ENCODE measurements around the gene CERK.

Gene CERK

DNA sequence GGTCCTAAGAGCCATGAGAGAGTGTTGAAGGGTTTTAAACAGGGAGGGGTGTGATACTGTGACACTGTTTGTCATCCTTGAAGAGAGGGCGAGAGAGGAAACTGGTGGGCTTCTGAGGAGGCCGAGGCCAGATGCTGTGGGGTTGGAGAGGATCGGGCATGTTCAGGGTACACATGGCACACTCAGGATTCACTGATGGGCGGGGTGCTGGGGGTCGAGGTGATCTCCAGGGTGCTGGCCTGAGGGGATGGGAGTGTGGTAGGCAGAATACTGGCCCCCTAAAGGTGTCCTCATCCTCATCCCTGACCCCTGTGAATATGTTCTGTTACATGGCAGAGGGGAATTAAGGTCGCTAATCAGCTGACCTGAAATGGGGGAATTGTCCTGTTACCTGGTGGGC lies 31.7 kb upstream of the CERK start:
- Histone ChIP-seq H3K36me3 (ENCODE audit: control insufficient read depth in 2 of 2, insufficient read depth in 1 of 2, low read length in 2 of 2) (peaks cover 0 to 9% of the 10 kb centered on the region in 2 experiments; a peak in 2 of 3 replicates), H3K4me1 (ENCODE audit: control insufficient read depth, insufficient read depth, low read length) (peaks cover 14% of the 10 kb centered on the region), H3K4me3 (ENCODE audit: low read depth, low read length) (no peak overlapping the region), H3K27ac (ENCODE audit: extremely low read depth, low read depth, low read length) (no peak overlapping the region), H3K9me3 (ENCODE audit: control insufficient read depth, insufficient read depth, low read depth, low read length) (no peaks in the 10 kb centered on the region)
- TF ChIP-seq, protein P1, sequence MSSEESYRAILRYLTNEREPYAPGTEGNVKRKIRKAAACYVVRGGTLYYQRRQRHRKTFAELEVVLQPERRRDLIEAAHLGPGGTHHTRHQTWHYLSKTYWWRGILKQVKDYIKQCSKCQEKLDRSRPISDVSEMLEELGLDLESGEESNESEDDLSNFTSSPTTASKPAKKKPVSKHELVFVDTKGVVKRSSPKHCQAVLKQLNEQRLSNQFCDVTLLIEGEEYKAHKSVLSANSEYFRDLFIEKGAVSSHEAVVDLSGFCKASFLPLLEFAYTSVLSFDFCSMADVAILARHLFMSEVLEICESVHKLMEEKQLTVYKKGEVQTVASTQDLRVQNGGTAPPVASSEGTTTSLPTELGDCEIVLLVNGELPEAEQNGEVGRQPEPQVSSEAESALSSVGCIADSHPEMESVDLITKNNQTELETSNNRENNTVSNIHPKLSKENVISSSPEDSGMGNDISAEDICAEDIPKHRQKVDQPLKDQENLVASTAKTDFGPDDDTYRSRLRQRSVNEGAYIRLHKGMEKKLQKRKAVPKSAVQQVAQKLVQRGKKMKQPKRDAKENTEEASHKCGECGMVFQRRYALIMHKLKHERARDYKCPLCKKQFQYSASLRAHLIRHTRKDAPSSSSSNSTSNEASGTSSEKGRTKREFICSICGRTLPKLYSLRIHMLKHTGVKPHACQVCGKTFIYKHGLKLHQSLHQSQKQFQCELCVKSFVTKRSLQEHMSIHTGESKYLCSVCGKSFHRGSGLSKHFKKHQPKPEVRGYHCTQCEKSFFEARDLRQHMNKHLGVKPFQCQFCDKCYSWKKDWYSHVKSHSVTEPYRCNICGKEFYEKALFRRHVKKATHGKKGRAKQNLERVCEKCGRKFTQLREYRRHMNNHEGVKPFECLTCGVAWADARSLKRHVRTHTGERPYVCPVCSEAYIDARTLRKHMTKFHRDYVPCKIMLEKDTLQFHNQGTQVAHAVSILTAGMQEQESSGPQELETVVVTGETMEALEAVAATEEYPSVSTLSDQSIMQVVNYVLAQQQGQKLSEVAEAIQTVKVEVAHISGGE (tag by site-specific recombination; conservative IDR thresholded peaks at IDR 0.05; ENCODE audit: low read depth) = no peak
- no peak for TF ChIP-seq ZNF202 (tag by site-specific recombination; IDR thresholded peaks at IDR 0.05; ENCODE audit: borderline replicate concordance)
- TF ChIP-seq, protein P2, sequence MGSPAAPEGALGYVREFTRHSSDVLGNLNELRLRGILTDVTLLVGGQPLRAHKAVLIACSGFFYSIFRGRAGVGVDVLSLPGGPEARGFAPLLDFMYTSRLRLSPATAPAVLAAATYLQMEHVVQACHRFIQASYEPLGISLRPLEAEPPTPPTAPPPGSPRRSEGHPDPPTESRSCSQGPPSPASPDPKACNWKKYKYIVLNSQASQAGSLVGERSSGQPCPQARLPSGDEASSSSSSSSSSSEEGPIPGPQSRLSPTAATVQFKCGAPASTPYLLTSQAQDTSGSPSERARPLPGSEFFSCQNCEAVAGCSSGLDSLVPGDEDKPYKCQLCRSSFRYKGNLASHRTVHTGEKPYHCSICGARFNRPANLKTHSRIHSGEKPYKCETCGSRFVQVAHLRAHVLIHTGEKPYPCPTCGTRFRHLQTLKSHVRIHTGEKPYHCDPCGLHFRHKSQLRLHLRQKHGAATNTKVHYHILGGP (tag by site-specific recombination; IDR thresholded peaks at IDR 0.05) = no peak
- TF ChIP-seq SCRT2 (tag by site-specific recombination; IDR thresholded peaks at IDR 0.05) = no peak
- TF ChIP-seq, protein P3, sequence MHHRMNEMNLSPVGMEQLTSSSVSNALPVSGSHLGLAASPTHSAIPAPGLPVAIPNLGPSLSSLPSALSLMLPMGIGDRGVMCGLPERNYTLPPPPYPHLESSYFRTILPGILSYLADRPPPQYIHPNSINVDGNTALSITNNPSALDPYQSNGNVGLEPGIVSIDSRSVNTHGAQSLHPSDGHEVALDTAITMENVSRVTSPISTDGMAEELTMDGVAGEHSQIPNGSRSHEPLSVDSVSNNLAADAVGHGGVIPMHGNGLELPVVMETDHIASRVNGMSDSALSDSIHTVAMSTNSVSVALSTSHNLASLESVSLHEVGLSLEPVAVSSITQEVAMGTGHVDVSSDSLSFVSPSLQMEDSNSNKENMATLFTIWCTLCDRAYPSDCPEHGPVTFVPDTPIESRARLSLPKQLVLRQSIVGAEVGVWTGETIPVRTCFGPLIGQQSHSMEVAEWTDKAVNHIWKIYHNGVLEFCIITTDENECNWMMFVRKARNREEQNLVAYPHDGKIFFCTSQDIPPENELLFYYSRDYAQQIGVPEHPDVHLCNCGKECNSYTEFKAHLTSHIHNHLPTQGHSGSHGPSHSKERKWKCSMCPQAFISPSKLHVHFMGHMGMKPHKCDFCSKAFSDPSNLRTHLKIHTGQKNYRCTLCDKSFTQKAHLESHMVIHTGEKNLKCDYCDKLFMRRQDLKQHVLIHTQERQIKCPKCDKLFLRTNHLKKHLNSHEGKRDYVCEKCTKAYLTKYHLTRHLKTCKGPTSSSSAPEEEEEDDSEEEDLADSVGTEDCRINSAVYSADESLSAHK (tag by site-specific recombination; IDR thresholded peaks at IDR 0.05) = no peak
- no peak for TF ChIP-seq ZNF248 (tag by site-specific recombination; IDR thresholded peaks at IDR 0.05)
- TF ChIP-seq, protein P4, sequence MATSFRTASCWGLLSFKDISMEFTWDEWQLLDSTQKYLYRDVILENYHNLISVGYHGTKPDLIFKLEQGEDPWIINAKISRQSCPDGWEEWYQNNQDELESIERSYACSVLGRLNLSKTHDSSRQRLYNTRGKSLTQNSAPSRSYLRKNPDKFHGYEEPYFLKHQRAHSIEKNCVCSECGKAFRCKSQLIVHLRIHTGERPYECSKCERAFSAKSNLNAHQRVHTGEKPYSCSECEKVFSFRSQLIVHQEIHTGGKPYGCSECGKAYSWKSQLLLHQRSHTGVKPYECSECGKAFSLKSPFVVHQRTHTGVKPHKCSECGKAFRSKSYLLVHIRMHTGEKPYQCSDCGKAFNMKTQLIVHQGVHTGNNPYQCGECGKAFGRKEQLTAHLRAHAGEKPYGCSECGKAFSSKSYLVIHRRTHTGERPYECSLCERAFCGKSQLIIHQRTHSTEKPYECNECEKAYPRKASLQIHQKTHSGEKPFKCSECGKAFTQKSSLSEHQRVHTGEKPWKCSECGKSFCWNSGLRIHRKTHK (tag by site-specific recombination; IDR thresholded peaks at IDR 0.05) = no peak
- TF ChIP-seq, protein P5, sequence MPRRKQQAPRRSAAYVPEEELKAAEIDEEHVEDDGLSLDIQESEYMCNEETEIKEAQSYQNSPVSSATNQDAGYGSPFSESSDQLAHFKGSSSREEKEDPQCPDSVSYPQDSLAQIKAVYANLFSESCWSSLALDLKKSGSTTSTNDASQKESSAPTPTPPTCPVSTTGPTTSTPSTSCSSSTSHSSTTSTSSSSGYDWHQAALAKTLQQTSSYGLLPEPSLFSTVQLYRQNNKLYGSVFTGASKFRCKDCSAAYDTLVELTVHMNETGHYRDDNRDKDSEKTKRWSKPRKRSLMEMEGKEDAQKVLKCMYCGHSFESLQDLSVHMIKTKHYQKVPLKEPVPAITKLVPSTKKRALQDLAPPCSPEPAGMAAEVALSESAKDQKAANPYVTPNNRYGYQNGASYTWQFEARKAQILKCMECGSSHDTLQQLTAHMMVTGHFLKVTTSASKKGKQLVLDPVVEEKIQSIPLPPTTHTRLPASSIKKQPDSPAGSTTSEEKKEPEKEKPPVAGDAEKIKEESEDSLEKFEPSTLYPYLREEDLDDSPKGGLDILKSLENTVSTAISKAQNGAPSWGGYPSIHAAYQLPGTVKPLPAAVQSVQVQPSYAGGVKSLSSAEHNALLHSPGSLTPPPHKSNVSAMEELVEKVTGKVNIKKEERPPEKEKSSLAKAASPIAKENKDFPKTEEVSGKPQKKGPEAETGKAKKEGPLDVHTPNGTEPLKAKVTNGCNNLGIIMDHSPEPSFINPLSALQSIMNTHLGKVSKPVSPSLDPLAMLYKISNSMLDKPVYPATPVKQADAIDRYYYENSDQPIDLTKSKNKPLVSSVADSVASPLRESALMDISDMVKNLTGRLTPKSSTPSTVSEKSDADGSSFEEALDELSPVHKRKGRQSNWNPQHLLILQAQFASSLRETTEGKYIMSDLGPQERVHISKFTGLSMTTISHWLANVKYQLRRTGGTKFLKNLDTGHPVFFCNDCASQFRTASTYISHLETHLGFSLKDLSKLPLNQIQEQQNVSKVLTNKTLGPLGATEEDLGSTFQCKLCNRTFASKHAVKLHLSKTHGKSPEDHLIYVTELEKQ (tag by site-specific recombination; IDR thresholded peaks at IDR 0.05; ENCODE audit: borderline replicate concordance) = no peak
- TF ChIP-seq ZNF404 (tag by site-specific recombination; IDR thresholded peaks at IDR 0.05) = no peak
- TF ChIP-seq ZNF843 (tag by site-specific recombination; IDR thresholded peaks at IDR 0.05) = no peak
- no peak for TF ChIP-seq ZNF623 (tag by site-specific recombination; IDR thresholded peaks at IDR 0.05)
- no peak for TF ChIP-seq ZNF23 (tag by site-specific recombination; IDR thresholded peaks at IDR 0.05; ENCODE audit: borderline replicate concordance)
- no peak for TF ChIP-seq ZNF530 (tag by site-specific recombination; IDR thresholded peaks at IDR 0.05; ENCODE audit: low read depth)
- TF ChIP-seq, protein P6, sequence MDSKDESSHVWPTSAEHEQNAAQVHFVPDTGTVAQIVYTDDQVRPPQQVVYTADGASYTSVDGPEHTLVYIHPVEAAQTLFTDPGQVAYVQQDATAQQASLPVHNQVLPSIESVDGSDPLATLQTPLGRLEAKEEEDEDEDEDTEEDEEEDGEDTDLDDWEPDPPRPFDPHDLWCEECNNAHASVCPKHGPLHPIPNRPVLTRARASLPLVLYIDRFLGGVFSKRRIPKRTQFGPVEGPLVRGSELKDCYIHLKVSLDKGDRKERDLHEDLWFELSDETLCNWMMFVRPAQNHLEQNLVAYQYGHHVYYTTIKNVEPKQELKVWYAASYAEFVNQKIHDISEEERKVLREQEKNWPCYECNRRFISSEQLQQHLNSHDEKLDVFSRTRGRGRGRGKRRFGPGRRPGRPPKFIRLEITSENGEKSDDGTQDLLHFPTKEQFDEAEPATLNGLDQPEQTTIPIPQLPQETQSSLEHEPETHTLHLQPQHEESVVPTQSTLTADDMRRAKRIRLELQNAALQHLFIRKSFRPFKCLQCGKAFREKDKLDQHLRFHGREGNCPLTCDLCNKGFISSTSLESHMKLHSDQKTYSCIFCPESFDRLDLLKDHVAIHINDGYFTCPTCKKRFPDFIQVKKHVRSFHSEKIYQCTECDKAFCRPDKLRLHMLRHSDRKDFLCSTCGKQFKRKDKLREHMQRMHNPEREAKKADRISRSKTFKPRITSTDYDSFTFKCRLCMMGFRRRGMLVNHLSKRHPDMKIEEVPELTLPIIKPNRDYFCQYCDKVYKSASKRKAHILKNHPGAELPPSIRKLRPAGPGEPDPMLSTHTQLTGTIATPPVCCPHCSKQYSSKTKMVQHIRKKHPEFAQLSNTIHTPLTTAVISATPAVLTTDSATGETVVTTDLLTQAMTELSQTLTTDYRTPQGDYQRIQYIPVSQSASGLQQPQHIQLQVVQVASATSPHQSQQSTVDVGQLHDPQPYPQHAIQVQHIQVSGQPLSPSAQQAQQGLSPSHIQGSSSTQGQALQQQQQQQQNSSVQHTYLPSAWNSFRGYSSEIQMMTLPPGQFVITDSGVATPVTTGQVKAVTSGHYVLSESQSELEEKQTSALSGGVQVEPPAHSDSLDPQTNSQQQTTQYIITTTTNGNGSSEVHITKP (tag by site-specific recombination; IDR thresholded peaks at IDR 0.05) = no peak
- no peak for TF ChIP-seq ZNF10 (tag by site-specific recombination; IDR thresholded peaks at IDR 0.05)
- ChIA-PET CTCF (interaction anchor here (1.0 to 2.0 kb wide), 2 partner anchors 34 to 118 kb away, joined by 3 to 8 read pairs; no protein-coding TSS in a partner anchor), POLR2A (no interaction called here)

Measured in HEK293 (cell line).